ENCODE data around the gene ABI3BP. TPM values are rescaled to one million over a fixed set of nuclear protein-coding genes. Genes with fewer than 3 reads are reported as not detected.

The ABI3BP gene
- total RNA-seq, 2 donors from 2014 or later, result 16.4 to 34.6 TPM

DNA sequence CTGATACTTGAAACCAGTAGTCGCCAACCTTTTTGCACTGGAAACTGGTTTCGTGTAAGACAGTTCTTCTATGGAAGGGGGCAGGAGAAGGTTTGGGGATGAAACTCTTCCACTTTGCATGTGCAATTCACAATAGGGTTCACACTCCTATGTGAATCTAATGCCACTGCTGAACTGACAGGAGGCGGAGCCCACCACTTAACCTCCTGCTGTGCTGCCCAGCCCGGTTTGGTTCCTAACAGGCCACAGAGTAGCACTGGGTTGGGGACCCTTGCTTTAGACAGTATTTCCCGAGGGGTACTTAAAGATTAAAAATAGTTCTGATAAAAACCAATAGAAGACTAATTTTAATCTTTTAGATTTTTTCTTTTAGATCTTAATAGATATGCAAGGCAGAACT is 272.8 kb downstream of the ABI3BP start:
- Histone ChIP-seq H3K36me3 (no peaks in the 10 kb centered on the region), H3K27me3 (no peaks in the 10 kb centered on the region), H3K27ac (no peak overlapping the region), H3K9ac (ENCODE audit: low read depth in 2 of 2, low read length in 2 of 2) (no peak overlapping the region), H3K4me1 (peaks cover 4% of the 10 kb centered on the region), H3K4me3 (no peak overlapping the region), H3K9me3 (no peaks in the 10 kb centered on the region)
- no peak for DNase-seq
- TF ChIP-seq, protein P1, sequence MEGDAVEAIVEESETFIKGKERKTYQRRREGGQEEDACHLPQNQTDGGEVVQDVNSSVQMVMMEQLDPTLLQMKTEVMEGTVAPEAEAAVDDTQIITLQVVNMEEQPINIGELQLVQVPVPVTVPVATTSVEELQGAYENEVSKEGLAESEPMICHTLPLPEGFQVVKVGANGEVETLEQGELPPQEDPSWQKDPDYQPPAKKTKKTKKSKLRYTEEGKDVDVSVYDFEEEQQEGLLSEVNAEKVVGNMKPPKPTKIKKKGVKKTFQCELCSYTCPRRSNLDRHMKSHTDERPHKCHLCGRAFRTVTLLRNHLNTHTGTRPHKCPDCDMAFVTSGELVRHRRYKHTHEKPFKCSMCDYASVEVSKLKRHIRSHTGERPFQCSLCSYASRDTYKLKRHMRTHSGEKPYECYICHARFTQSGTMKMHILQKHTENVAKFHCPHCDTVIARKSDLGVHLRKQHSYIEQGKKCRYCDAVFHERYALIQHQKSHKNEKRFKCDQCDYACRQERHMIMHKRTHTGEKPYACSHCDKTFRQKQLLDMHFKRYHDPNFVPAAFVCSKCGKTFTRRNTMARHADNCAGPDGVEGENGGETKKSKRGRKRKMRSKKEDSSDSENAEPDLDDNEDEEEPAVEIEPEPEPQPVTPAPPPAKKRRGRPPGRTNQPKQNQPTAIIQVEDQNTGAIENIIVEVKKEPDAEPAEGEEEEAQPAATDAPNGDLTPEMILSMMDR (IDR thresholded peaks at IDR 0.05), result no peak
- intact Hi-C loops (cut with DNase I), result no loop called here

DNA sequence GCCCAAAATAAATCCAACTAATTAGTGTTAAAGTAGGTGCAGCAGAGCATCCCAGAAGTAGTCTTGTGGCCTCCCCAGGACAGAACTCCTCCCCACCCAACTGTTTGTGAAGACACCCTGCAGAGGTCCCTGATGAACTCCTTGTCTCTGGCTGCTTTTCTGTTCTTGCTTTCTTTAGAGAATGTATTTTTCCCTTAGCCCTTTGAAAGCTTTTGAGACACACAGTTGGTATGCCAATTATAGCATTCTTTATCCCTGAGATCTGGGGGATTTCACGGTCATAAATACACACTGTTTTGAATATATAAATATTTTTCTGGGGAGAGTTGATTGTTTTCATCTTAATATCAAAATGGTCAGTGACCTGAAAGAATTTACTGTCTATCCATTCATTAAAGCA is 274.1 kb downstream of the ABI3BP start:
- no peak for DNase-seq
- intact Hi-C loops (cut with DNase I), result no loop called here
- no peaks in the 10 kb centered on the region for H3K36me3 ChIP-seq

DNA sequence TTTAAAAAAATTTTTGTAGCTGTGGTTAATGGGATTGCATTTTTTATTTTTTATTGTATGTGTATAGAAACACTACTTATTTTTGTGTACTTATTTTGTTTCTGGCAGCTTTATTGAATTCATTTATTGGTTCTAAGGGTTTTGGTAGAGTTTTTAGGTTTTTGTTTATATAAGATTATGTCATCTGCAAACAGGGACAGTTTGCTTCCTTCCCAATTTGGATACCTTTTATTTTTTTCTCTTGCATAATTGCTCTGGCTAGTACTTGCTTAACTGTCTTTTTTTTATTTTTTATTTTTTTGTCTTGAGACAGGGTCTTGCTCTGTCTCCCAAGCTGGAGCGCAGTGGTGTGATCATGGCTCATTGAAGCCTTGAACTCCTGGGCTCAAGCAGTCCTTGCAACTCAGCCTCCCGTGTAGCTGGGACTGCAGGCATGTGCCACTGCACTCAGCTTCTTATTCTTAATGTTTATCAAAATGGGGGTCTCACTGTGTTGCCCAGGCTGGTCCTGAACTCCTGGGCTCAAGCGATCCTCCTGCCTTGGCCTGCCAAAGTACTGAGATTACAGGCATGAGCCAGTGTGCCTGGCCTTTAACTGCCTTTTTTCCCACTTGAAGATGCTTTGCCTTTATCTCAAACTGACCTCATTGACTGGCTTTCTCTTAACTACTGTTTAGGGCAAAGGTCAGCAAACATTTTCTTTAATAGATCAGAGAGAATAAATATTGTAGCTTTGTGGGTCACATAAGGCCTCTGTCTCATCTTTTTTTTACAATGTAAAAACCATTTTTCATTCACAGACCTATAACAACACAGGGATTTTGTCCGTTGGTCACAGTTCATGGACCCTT is 275.4 kb downstream of the ABI3BP start:
- no peaks in the 10 kb centered on the region for H3K27me3 ChIP-seq
- H3K4me3 ChIP-seq, result no peak overlapping the region
- H3K9me3 ChIP-seq, result no peaks in the 10 kb centered on the region
- DNase-seq, result no peak
- no peak overlapping the region for H3K27ac ChIP-seq
- H3K9ac ChIP-seq (ENCODE audit: low read depth in 2 of 2, low read length in 2 of 2), result no peak overlapping the region
- peaks cover 6% of the 10 kb centered on the region for H3K4me1 ChIP-seq
- no peaks in the 10 kb centered on the region for H3K36me3 ChIP-seq
- TF ChIP-seq, protein P1 (IDR thresholded peaks at IDR 0.05), result no peak
- intact Hi-C loops (cut with DNase I), result no loop called here

More for the DNA sequence above, 274.1 kb downstream of the ABI3BP start:
- Histone ChIP-seq H3K9ac (ENCODE audit: low read depth in 2 of 2, low read length in 2 of 2) (no peak overlapping the region), H3K4me3 (no peak overlapping the region), H3K27ac (no peak overlapping the region), H3K9me3 (no peaks in the 10 kb centered on the region), H3K27me3 (no peaks in the 10 kb centered on the region), H3K4me1 (peaks cover 6% of the 10 kb centered on the region)
- TF ChIP-seq, protein P1 (IDR thresholded peaks at IDR 0.05), result no peak

DNA sequence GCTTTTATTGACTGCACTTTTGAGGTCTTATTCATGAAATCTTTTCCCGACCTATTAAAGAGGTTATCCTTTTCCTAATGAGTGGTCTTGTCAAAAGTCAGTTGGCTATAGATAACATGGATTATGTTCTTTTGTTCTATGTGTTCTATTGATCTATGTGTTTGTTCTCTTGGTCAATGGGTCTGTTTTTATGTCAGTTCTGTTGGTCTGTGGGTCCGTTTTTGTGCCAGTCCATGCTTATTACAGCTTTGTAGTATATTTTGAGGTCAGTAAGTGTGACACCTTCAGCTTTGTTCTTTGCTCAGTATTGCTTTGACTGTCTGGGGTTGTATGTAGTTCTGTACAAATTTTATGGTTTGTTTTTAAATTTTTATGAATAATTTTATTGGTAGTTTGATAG is 276.2 kb downstream of the ABI3BP start:
- TF ChIP-seq, protein P1 (IDR thresholded peaks at IDR 0.05), result no peak
- Histone ChIP-seq H3K9ac (ENCODE audit: low read depth in 2 of 2, low read length in 2 of 2) (no peak overlapping the region), H3K36me3 (no peaks in the 10 kb centered on the region), H3K4me3 (no peak overlapping the region), H3K27ac (no peak overlapping the region), H3K27me3 (no peaks in the 10 kb centered on the region), H3K9me3 (no peaks in the 10 kb centered on the region), H3K4me1 (peaks cover 6% of the 10 kb centered on the region)
- intact Hi-C loops (cut with DNase I), result no loop called here
- no peak for DNase-seq

DNA sequence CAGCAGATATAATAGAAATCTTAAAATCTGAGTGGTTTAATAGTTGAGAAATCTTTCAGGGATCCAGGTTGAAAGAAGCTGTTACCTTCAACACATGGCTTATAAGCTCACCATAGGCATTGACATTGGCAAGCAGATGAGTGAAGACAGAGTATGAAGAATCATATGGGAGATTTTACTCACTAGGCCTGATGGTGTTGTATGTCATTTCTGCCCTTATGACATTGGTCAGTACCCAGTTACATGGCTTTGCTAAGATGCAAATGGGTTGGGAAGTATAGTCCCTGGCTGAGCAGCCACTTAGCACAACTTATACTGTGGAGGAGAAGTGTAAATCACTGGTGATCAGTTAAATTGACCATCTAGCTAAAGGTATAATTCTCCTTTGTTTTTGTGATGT is 278.0 kb downstream of the ABI3BP start:
- Histone ChIP-seq H3K4me3 (no peak overlapping the region), H3K4me1 (peaks cover 6% of the 10 kb centered on the region), H3K36me3 (no peaks in the 10 kb centered on the region), H3K9me3 (no peaks in the 10 kb centered on the region), H3K27ac (no peak overlapping the region), H3K27me3 (no peaks in the 10 kb centered on the region), H3K9ac (ENCODE audit: low read depth in 2 of 2, low read length in 2 of 2) (no peak overlapping the region)
- no peak for DNase-seq
- intact Hi-C loops (cut with DNase I), result no loop called here
- TF ChIP-seq, protein P1 (IDR thresholded peaks at IDR 0.05), result no peak

Data from colonic mucosa (tissue), 4 donors.